K562 (cell line): ENCODE measurements around the gene ATP4B. TPM values are rescaled to one million over a fixed set of nuclear protein-coding genes. Genes with fewer than 3 reads are reported as not detected.

Experiments used
- ATAC-seq: fragments of 200-7000 bp; cut with Tn5 transposase; 3 replicates; pipeline ENCODE4 v1.9.1; 2020; ENCODE audit warnings: moderate library complexity
- BruUV-seq: library from RNA; stranded (reverse); fragments of 400-500 nt; replicated peaks from 2 replicates; lab custom pipeline; 2021; lab: Mats Ljungman, UMichigan
- CTCF ChIA-PET: fragments of 300-600 bp; formaldehyde crosslinking; extraction: SDS; loops from one replicate; lab custom pipeline; 2021; ENCODE audit warnings: low intra/inter-chr PET ratio; lab: Yijun Ruan, JAX
- POLR2A ChIA-PET: fragments of 300-600, 350-650 bp; sonication (Branson Sonifier 250); formaldehyde crosslinking; extraction: SDS; loops from one replicate; lab custom pipeline; 2021; ENCODE audit warnings: antibody characterized with exemption, inconsistent platforms; lab: Yijun Ruan, JAX
- DNase-seq, 4 experiments: peaks; one replicate each; pipeline versions ENCODE4 v3.0.0 to v3.0.0-alpha.2; 2011 to 2018; ENCODE audit warnings: low spot score in 3 of 4, mixed read lengths in 3 of 4; ENCODE audit errors: extremely low read depth in 1 of 4
- FAIRE-seq: peaks from 2 replicates; lab custom pipeline; 2011; peaks lifted over from hg19 to GRCh38; lab: Jason Lieb, UNC
- H2AFZ ChIP-seq: 2 replicates; pipeline ENCODE4 v1.6.0; 2011; ENCODE audit warnings: low read depth, low read length, control low read depth, inconsistent platforms
- H3K27ac ChIP-seq: fragments of 200-600 bp; 3 replicates; pipeline ENCODE4 v1.8.0; 2011; ENCODE audit warnings: low read depth, mild to moderate bottlenecking, control low read depth, inconsistent platforms, low read length, moderate library complexity, mixed read lengths; ENCODE audit errors: extremely low read depth
- H3K27me3 ChIP-seq, 2 experiments: fragments of 300-600 bp in 1 of 2; 2 replicates in 1 of 2; 3 replicates in 1 of 2; pipeline versions ENCODE4 v1.6.0 to v1.8.0; 2011; ENCODE audit warnings: inconsistent platforms in 2 of 2, low read length in 2 of 2, mild to moderate bottlenecking in 1 of 2, mixed read lengths in 1 of 2, moderate library complexity in 1 of 2; ENCODE audit not compliant: control insufficient read depth in 2 of 2, insufficient read depth in 2 of 2
- H3K36me3 ChIP-seq: fragments of 300-600 bp; 3 replicates; pipeline ENCODE4 v1.8.0; 2011; ENCODE audit warnings: mild to moderate bottlenecking, low read length, inconsistent platforms; ENCODE audit not compliant: control insufficient read depth, insufficient read depth
- H3K4me1 ChIP-seq, 2 experiments: fragments of 200-600 bp in 1 of 2; replicated peaks in 1 of 2; 2 replicates in 1 of 2; 3 replicates in 1 of 2; pipeline versions ENCODE4 v1.5.1 to v1.8.0; 2011; ENCODE audit warnings: inconsistent platforms in 2 of 2, low read length in 2 of 2, mild to moderate bottlenecking in 1 of 2, mixed read lengths in 1 of 2, moderate library complexity in 1 of 2; ENCODE audit not compliant: control insufficient read depth in 2 of 2, insufficient read depth in 2 of 2
- H3K4me2 ChIP-seq: 2 replicates; pipeline ENCODE4 v1.6.1; 2011; ENCODE audit warnings: low read length, control low read depth, inconsistent platforms, mixed read lengths; ENCODE audit not compliant: insufficient read depth
- H3K4me3 ChIP-seq: fragments of 200-600 bp; sonication (generic), shearing (Covaris generic); 2 replicates; pipeline ENCODE4 v1.5.1; 2016; ENCODE audit warnings: control low read depth, inconsistent platforms
- H3K79me2 ChIP-seq: fragments of 200-600 bp; 3 replicates; pipeline ENCODE4 v1.8.0; 2011; ENCODE audit warnings: low read length, inconsistent platforms; ENCODE audit not compliant: control insufficient read depth, insufficient read depth
- H3K9ac ChIP-seq, 2 experiments: 2 replicates each; pipeline versions ENCODE4 v1.6.0 to v1.6.1; 2011; ENCODE audit warnings: low read depth in 2 of 2, low read length in 2 of 2, control low read depth in 1 of 2, inconsistent platforms in 1 of 2, mild to moderate bottlenecking in 1 of 2, mixed read lengths in 1 of 2; ENCODE audit not compliant: insufficient read depth in 1 of 2
- H3K9me1 ChIP-seq: one replicate; pipeline ENCODE4 v1.6.0; 2011; ENCODE audit warnings: inconsistent platforms, mild to moderate bottlenecking, low read length, moderate library complexity; ENCODE audit not compliant: control insufficient read depth, insufficient read depth
- H3K9me3 ChIP-seq: replicated peaks from 2 replicates; pipeline ENCODE4 v1.5.1; 2011; ENCODE audit warnings: low read depth, low read length, inconsistent platforms; ENCODE audit not compliant: control insufficient read depth, insufficient read depth
- H4K20me1 ChIP-seq: replicated peaks from 2 replicates; pipeline ENCODE4 v1.6.1; 2011; ENCODE audit warnings: low read length, inconsistent platforms, mixed read lengths; ENCODE audit not compliant: control insufficient read depth, insufficient read depth
- NCOA1 ChIP-seq: fragments of 450-650 bp; IDR thresholded peaks from 2 replicates; pipeline ENCODE4 v1.6.1; 2016; ENCODE audit warnings: low read depth
- NCOA4 ChIP-seq: fragments of 450-650 bp; IDR thresholded peaks from 2 replicates; pipeline ENCODE4 v1.6.1; 2018; ENCODE audit warnings: mild to moderate bottlenecking; ENCODE audit not compliant: partially characterized antibody
- POLR2G ChIP-seq: fragments of 200-400 bp; formaldehyde crosslinking; IDR thresholded peaks from 2 replicates; pipeline ENCODE4 v1.6.1; 2017; ENCODE audit warnings: low read depth, mild to moderate bottlenecking, antibody characterized with exemption, low read length, moderate library complexity
- PTRF ChIP-seq: fragments of 450-650 bp; IDR thresholded peaks from 2 replicates; pipeline ENCODE4 v1.6.1; 2016; ENCODE audit warnings: mild to moderate bottlenecking, missing genetic modification characterization, missing compliant biosample characterization
- TEAD2 ChIP-seq: fragments of 450-650 bp; IDR thresholded peaks from 2 replicates; pipeline ENCODE4 v1.6.1; 2016; ENCODE audit warnings: missing genetic modification characterization, control low read depth, missing compliant biosample characterization
- XRCC5 ChIP-seq: fragments of 200-400 bp; formaldehyde crosslinking; IDR thresholded peaks from 2 replicates; pipeline ENCODE4 v1.6.1; 2017; ENCODE audit warnings: low read depth, mild to moderate bottlenecking, low read length
- WGBS: fragments of 100-300 bp; shearing (Covaris generic); methylation state at CpG from one replicate; pipeline ENCODE4 v1.1.6; 2016; ENCODE audit warnings: low coverage, mixed read lengths; ENCODE audit not compliant: insufficient coverage; ENCODE audit errors: missing lambda C conversion rate; 5-methylcytosine and 5-hydroxymethylcytosine counted together
- in situ Hi-C: fragments of 300-500 bp; cut with MboI; formaldehyde crosslinking; loops from 4 replicates; pipeline ENCODE4 v1.15.0; 2018; ENCODE audit warnings: inconsistent platforms, mixed read lengths
- intact Hi-C: fragments of 100-400 bp; cut with micrococcal nuclease; formaldehyde crosslinking; loops from 2 replicates; pipeline ENCODE4 v1.14.2; 2022
- polyA plus RNA-seq, 8 experiments: library from polyadenylated mRNA; depleted of rRNA in 4 of 8; stranded (reverse) in 5 of 8; unstranded in 3 of 8; fragments of >200 nt; fragmentation: Nextera tagmentation in 2 of 8; fragmentation: Illumina TruSeq in 1 of 8; extraction: Ambion mirVana in 2 of 8; extraction: Trizol in 1 of 8; gene quantifications; 2 replicates each; pipeline versions ENCODE4 v1.2.1 to v1.2.3, GENCODE V29; 2011 to 2014; ENCODE audit warnings: inconsistent platforms in 1 of 8, missing spikeins in 1 of 8
- total RNA-seq, 7 experiments: library from RNA; depleted of rRNA in 6 of 7; stranded (reverse); fragments of >200 nt in 6 of 7; fragmentation: Illumina TruSeq in 2 of 7; extraction: Trizol in 2 of 7; gene quantifications; 2 replicates each; pipeline versions ENCODE4 v1.2.1 to v1.2.3, GENCODE V29; 2011 to 2021; ENCODE audit warnings: low replicate concordance in 1 of 7

The ATP4B gene
- total and polyA plus RNA-seq, 9 of the 15 experiments (the other 6 are each of a cell fraction or from before 2014, with no cell fraction given), result not detected

GRCh38 chr13:113607889-113608635, 49.9 kb downstream of the ATP4B start:
- H2AFZ ChIP-seq, result no peak overlapping the region
- in situ Hi-C loops (no loop called here), intact Hi-C loops (no loop called here)
- FAIRE-seq (no peak), DNase-seq (no peak), ATAC-seq (no peak)
- TF ChIP-seq NCOA4 (no peak), TEAD2 (tag) (no peak), PTRF (tag) (no peak), POLR2G (peak; percentile 30; the same call in 1 of the 2 replicates), NCOA1 (no peak), XRCC5 (no peak)
- H3K4me1 ChIP-seq, result peaks cover 0 to 6% of the 10 kb centered on the region in 2 experiments; a peak in 2 of 5 replicates
- H4K20me1 ChIP-seq, result no peaks in the 10 kb centered on the region; the same call in 1 of the 2 replicates
- no peak overlapping the region for H3K4me3 ChIP-seq
- no TSS peak for BruUV-seq
- ChIA-PET POLR2A (no interaction called here), CTCF (no interaction called here)
- H3K27me3 ChIP-seq, result no peaks in the 10 kb centered on the region
- no peak overlapping the region for H3K4me2 ChIP-seq
- H3K27ac ChIP-seq, result no peak overlapping the region
- H3K9me1 ChIP-seq, result no peaks in the 10 kb centered on the region
- peaks cover 90% of the 10 kb centered on the region for H3K79me2 ChIP-seq
- H3K9me3 ChIP-seq, result no peaks in the 10 kb centered on the region
- H3K9ac ChIP-seq, result no peak overlapping the region
- WGBS, result 90% methylated on average over 15 of the region's 25 CpGs
- peaks cover 67% of the 10 kb centered on the region; the same call in 2 of the 3 replicates for H3K36me3 ChIP-seq
